K562 (cell line): ENCODE data around the gene NRN1L. TPM values are rescaled to one million over a fixed set of nuclear protein-coding genes. Genes with fewer than 3 reads are reported as not detected.

Experiments used
- HDAC2 ChIP-seq: fragments of 450-650 bp; IDR thresholded peaks from 2 replicates; pipeline ENCODE4 v1.6.1; 2016; ENCODE audit warnings: mild to moderate bottlenecking
- KLF16 ChIP-seq: IDR thresholded peaks from 2 replicates; pipeline ENCODE4 v1.6.1; 2016; ENCODE audit warnings: antibody characterized with exemption
- MED1 ChIP-seq: sonication (generic); formaldehyde crosslinking; IDR thresholded peaks from 2 replicates; pipeline ENCODE4 v1.8.1; 2023; ENCODE audit warnings: missing genetic modification reagents, borderline replicate concordance
- NRF1 ChIP-seq, 2 experiments: fragments of 450-650 bp; IDR thresholded peaks in 1 of 2; conservative IDR thresholded peaks in 1 of 2; 2 replicates each; pipeline ENCODE4 v1.6.1; 2014; ENCODE audit warnings: mild to moderate bottlenecking in 2 of 2
- STAT5A ChIP-seq: IDR thresholded peaks from 2 replicates; pipeline ENCODE4 v1.6.1; 2012; ENCODE audit warnings: low read length, inconsistent platforms, borderline replicate concordance
- ZFPM2 ChIP-seq: fragments of 250-450 bp; sonication (Bioruptor Pico); IDR thresholded peaks from 2 replicates; pipeline ENCODE4 v1.5.1; 2022; ENCODE audit warnings: mild to moderate bottlenecking
- ZNF668 ChIP-seq: fragments of 250-450 bp; sonication (Bioruptor Pico); IDR thresholded peaks from 2 replicates; pipeline ENCODE4 v1.8.0; 2022; ENCODE audit warnings: mild to moderate bottlenecking, inconsistent platforms
- polyA plus RNA-seq, 8 experiments: library from polyadenylated mRNA; depleted of rRNA in 4 of 8; stranded (reverse) in 5 of 8; unstranded in 3 of 8; fragments of >200 nt; fragmentation: Nextera tagmentation in 2 of 8; fragmentation: Illumina TruSeq in 1 of 8; extraction: Ambion mirVana in 2 of 8; extraction: Trizol in 1 of 8; gene quantifications; 2 replicates each; pipeline versions ENCODE4 v1.2.1 to v1.2.3, GENCODE V29; 2011 to 2014; ENCODE audit warnings: inconsistent platforms in 1 of 8, missing spikeins in 1 of 8
- total RNA-seq, 7 experiments: library from RNA; depleted of rRNA in 6 of 7; stranded (reverse); fragments of >200 nt in 6 of 7; fragmentation: Illumina TruSeq in 2 of 7; extraction: Trizol in 2 of 7; gene quantifications; 2 replicates each; pipeline versions ENCODE4 v1.2.1 to v1.2.3, GENCODE V29; 2011 to 2021; ENCODE audit warnings: low replicate concordance in 1 of 7
- TF ChIP-seq, protein P1 (sequence below): fragments of 450-650 bp; IDR thresholded peaks from 2 replicates; pipeline ENCODE4 v1.6.1; 2018; ENCODE audit not compliant: partially characterized antibody
- TF ChIP-seq, protein P2 (sequence below): fragments of 450-650 bp; IDR thresholded peaks from 2 replicates; pipeline ENCODE4 v1.6.1; 2016
- TF ChIP-seq, protein P3 (sequence below): sonication (generic); formaldehyde crosslinking; IDR thresholded peaks from 2 replicates; pipeline ENCODE4 v1.8.1; 2023; ENCODE audit warnings: mild to moderate bottlenecking, missing genetic modification reagents
- TF ChIP-seq, protein P4 (sequence below): fragments of 450-650 bp; formaldehyde crosslinking; IDR thresholded peaks from 2 replicates; pipeline ENCODE4 v1.4.0; 2020; ENCODE audit warnings: mild to moderate bottlenecking, moderate library complexity
- TF ChIP-seq, protein P5 (sequence below), 2 experiments: fragments of 450-650 bp in 1 of 2; IDR thresholded peaks; 2 replicates each; pipeline ENCODE4 v1.6.1; 2011 to 2017; ENCODE audit warnings: low read depth in 2 of 2, antibody characterized with exemption in 1 of 2, borderline replicate concordance in 1 of 2, low read length in 1 of 2, mild to moderate bottlenecking in 1 of 2, mixed read lengths in 1 of 2; ENCODE audit not compliant: control insufficient read depth in 1 of 2
- TF ChIP-seq, protein P6 (sequence below): fragments of 250-450 bp; sonication (Bioruptor Pico); IDR thresholded peaks from 2 replicates; pipeline ENCODE4 v1.8.0; 2022; ENCODE audit warnings: inconsistent platforms, mild to moderate bottlenecking, moderate library complexity, borderline replicate concordance

NRN1L gene
- total and polyA plus RNA-seq, 9 of the 15 experiments (the other 6 are each of a cell fraction or from before 2014, with no cell fraction given): 0.22 to 0.86 (median 0.61) TPM; not detected in 5

DNA sequence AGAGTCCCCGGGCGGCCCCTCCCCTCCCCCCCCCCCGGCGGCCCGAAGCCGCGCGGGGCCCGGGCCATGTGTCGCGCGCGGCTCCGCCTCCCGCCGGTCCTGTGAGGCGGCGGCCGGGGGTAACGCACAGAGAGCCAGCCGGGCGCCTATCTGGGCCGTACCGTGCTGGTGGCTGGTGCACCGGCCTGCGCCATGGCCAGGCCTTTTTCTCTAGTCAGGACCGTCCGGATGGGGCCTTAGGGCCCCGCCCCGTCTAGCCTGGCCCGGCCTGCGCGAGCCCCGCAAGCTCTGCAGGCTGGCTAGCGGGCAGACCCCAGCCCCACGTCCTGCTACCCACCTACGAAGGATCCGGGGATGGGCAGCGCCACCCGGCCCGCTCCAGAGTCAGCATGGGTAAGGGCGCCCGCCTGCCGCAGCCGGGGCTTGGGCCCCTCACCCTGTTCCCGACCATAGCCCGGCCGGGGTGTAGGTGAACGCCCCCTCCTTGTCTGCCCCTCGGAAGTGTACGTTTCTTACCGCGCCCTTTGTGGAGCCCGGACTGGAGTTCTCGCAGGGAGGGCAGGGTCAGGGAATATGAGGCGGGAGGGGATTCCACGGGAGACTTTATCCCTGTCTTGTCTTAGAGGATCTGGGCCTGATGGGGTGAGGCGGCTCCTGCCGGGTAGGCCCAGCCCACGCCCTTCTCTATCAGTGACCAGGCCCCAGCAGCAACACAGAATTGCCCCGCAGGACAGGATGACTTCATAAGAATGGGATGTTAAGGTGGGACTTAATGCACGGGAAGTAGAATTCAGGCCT, 37.4 kb upstream of the NRN1L start, which contains the start of gene CENPT (continued):
- no peak for TF ChIP-seq MED1 (CRISPR knock-in tag)
- TF ChIP-seq, protein P1, sequence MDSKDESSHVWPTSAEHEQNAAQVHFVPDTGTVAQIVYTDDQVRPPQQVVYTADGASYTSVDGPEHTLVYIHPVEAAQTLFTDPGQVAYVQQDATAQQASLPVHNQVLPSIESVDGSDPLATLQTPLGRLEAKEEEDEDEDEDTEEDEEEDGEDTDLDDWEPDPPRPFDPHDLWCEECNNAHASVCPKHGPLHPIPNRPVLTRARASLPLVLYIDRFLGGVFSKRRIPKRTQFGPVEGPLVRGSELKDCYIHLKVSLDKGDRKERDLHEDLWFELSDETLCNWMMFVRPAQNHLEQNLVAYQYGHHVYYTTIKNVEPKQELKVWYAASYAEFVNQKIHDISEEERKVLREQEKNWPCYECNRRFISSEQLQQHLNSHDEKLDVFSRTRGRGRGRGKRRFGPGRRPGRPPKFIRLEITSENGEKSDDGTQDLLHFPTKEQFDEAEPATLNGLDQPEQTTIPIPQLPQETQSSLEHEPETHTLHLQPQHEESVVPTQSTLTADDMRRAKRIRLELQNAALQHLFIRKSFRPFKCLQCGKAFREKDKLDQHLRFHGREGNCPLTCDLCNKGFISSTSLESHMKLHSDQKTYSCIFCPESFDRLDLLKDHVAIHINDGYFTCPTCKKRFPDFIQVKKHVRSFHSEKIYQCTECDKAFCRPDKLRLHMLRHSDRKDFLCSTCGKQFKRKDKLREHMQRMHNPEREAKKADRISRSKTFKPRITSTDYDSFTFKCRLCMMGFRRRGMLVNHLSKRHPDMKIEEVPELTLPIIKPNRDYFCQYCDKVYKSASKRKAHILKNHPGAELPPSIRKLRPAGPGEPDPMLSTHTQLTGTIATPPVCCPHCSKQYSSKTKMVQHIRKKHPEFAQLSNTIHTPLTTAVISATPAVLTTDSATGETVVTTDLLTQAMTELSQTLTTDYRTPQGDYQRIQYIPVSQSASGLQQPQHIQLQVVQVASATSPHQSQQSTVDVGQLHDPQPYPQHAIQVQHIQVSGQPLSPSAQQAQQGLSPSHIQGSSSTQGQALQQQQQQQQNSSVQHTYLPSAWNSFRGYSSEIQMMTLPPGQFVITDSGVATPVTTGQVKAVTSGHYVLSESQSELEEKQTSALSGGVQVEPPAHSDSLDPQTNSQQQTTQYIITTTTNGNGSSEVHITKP: no peak
- TF ChIP-seq, protein P2, sequence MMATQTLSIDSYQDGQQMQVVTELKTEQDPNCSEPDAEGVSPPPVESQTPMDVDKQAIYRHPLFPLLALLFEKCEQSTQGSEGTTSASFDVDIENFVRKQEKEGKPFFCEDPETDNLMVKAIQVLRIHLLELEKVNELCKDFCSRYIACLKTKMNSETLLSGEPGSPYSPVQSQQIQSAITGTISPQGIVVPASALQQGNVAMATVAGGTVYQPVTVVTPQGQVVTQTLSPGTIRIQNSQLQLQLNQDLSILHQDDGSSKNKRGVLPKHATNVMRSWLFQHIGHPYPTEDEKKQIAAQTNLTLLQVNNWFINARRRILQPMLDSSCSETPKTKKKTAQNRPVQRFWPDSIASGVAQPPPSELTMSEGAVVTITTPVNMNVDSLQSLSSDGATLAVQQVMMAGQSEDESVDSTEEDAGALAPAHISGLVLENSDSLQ: no peak
- TF ChIP-seq STAT5A: no peak
- TF ChIP-seq HDAC2: 0 out of 2 replicates have a peak, but pooled peaks have one; percentile 27
- TF ChIP-seq, protein P3, sequence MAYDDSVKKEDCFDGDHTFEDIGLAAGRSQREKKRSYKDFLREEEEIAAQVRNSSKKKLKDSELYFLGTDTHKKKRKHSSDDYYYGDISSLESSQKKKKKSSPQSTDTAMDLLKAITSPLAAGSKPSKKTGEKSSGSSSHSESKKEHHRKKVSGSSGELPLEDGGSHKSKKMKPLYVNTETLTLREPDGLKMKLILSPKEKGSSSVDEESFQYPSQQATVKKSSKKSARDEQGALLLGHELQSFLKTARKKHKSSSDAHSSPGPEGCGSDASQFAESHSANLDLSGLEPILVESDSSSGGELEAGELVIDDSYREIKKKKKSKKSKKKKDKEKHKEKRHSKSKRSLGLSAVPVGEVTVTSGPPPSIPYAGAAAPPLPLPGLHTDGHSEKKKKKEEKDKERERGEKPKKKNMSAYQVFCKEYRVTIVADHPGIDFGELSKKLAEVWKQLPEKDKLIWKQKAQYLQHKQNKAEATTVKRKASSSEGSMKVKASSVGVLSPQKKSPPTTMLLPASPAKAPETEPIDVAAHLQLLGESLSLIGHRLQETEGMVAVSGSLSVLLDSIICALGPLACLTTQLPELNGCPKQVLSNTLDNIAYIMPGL (CRISPR knock-in tag): no peak
- TF ChIP-seq, protein P4, sequence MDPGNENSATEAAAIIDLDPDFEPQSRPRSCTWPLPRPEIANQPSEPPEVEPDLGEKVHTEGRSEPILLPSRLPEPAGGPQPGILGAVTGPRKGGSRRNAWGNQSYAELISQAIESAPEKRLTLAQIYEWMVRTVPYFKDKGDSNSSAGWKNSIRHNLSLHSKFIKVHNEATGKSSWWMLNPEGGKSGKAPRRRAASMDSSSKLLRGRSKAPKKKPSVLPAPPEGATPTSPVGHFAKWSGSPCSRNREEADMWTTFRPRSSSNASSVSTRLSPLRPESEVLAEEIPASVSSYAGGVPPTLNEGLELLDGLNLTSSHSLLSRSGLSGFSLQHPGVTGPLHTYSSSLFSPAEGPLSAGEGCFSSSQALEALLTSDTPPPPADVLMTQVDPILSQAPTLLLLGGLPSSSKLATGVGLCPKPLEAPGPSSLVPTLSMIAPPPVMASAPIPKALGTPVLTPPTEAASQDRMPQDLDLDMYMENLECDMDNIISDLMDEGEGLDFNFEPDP: no peak
- no peak; the same call in 1 of the 2 replicates for TF ChIP-seq KLF16
- no peak for TF ChIP-seq ZNF668 (CRISPR knock-in tag)
- no peak for TF ChIP-seq ZFPM2 (CRISPR knock-in tag)
- TF ChIP-seq, protein P5, sequence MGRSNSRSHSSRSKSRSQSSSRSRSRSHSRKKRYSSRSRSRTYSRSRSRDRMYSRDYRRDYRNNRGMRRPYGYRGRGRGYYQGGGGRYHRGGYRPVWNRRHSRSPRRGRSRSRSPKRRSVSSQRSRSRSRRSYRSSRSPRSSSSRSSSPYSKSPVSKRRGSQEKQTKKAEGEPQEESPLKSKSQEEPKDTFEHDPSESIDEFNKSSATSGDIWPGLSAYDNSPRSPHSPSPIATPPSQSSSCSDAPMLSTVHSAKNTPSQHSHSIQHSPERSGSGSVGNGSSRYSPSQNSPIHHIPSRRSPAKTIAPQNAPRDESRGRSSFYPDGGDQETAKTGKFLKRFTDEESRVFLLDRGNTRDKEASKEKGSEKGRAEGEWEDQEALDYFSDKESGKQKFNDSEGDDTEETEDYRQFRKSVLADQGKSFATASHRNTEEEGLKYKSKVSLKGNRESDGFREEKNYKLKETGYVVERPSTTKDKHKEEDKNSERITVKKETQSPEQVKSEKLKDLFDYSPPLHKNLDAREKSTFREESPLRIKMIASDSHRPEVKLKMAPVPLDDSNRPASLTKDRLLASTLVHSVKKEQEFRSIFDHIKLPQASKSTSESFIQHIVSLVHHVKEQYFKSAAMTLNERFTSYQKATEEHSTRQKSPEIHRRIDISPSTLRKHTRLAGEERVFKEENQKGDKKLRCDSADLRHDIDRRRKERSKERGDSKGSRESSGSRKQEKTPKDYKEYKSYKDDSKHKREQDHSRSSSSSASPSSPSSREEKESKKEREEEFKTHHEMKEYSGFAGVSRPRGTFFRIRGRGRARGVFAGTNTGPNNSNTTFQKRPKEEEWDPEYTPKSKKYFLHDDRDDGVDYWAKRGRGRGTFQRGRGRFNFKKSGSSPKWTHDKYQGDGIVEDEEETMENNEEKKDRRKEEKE (IDR thresholded peaks at IDR 0.05; ENCODE audit: borderline replicate concordance in 1 of 2, control insufficient read depth in 1 of 2, low read depth in 2 of 2, low read length in 1 of 2): no peak
- TF ChIP-seq, protein P6, sequence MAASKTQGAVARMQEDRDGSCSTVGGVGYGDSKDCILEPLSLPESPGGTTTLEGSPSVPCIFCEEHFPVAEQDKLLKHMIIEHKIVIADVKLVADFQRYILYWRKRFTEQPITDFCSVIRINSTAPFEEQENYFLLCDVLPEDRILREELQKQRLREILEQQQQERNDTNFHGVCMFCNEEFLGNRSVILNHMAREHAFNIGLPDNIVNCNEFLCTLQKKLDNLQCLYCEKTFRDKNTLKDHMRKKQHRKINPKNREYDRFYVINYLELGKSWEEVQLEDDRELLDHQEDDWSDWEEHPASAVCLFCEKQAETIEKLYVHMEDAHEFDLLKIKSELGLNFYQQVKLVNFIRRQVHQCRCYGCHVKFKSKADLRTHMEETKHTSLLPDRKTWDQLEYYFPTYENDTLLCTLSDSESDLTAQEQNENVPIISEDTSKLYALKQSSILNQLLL (CRISPR knock-in tag): no peak
- TF ChIP-seq NRF1 (conservative IDR thresholded peaks at IDR 0.05 in 1 of 2, IDR thresholded peaks at IDR 0.05 in 1 of 2): no peak
